ENCODE results near the gene MCF2L. TPM values are rescaled to one million over a fixed set of nuclear protein-coding genes. Genes with fewer than 3 reads are reported as not detected.

Gene MCF2L
- total RNA-seq, 1 donor from 2014 or later = 69.7 TPM

- no peak overlapping the region for H3K27ac ChIP-seq
- no peaks in the 10 kb centered on the region for H3K36me3 ChIP-seq
- H3K4me1 ChIP-seq = no peaks in the 10 kb centered on the region
- peak; percentile 58 for DNase-seq
- no peaks in the 10 kb centered on the region for H3K9me3 ChIP-seq
- no peaks in the 10 kb centered on the region for H3K27me3 ChIP-seq
- no peak overlapping the region for H3K4me3 ChIP-seq
- intact Hi-C loops (cut with DNase I) = no loop called here
- no peak for ATAC-seq
- TF ChIP-seq CTCF (IDR thresholded peaks at IDR 0.05) = no peak
Observed at GRCh38 chr13:113090806-113091205, 121.8 kb downstream of the MCF2L start.

DNA sequence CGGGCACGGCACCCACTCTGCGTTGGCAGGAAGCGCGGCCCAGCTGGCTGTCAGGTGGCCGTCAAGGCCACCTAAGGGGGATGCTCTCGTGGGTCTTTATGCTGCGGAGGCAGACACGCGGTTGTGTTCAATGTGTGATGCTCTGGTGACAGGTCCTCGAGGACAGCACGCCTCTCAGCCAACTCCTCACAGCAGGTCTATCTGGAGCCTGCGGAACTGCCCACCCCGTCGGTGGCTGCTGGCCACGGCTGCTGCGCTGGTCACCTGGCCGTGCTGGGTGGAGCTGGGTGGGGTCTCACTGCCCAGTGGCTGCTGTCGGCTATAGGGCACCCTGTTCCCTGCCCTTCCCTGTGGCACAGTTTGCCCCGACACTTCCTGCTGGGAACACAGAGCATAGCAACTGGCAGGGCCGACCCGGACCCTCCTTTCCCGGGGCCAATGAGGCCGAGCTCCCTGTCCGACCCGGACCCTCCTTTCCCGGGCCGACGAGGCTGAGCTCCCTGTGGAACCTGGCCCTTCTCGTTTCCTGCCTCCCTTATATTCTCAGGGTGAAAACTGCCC, 122.3 kb downstream of the MCF2L start:
- TF ChIP-seq CTCF (IDR thresholded peaks at IDR 0.05) = no peak
- ATAC-seq = no peak
- peak; percentile 40 for DNase-seq
- H3K4me1 ChIP-seq = no peaks in the 10 kb centered on the region
- no peak overlapping the region for H3K4me3 ChIP-seq
- H3K27ac ChIP-seq = no peak overlapping the region
- intact Hi-C loops (cut with DNase I) = no loop called here
- H3K36me3 ChIP-seq = no peaks in the 10 kb centered on the region
- H3K9me3 ChIP-seq = no peaks in the 10 kb centered on the region
- H3K27me3 ChIP-seq = no peaks in the 10 kb centered on the region

DNA sequence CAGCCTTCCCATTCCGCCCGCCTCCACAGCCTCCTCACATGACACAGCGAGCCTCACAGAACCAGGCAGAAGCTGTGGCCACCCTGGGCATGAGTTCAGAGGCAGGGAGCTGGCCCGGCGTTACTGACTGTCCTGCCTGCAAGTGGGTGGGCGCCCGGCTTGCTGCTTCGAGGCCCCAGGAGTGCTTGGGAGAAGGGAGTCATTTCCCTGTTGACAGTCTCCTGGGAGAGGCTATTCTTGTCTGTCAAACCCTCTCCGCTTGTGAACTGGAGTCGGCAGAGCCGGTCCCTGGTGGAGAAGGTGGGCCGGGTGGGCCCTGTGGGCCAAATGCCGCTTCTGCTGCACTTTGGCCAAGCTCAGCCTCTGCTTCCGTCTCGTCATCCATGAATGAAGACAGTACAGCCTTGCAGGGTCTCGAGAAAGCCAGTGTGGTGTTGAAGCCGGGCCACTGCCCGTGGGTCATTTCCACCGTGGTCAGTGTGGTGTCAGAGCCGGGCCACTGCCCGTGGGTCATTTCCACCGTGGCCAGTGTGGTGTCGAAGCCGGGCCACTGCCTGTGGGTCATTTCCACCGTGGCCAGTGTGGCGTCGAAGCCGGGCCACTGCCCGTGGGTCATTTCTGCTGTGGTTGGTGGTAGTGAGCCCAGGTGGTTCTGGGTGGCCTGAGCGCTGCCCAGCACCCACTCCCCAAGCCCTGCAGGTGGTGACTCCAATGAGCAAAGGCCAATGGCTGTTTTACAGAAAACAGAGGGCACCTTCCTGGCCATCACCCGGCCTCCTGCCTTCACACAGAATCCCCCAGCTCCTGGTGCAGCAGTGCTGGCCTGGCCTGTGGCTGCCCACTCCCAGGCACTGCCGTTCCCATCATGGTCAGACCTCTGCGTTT, 123.1 kb downstream of the MCF2L start:
- Histone ChIP-seq H3K9me3 (no peaks in the 10 kb centered on the region), H3K4me1 (no peaks in the 10 kb centered on the region), H3K27ac (no peak overlapping the region), H3K36me3 (no peaks in the 10 kb centered on the region), H3K4me3 (no peak overlapping the region), H3K27me3 (no peaks in the 10 kb centered on the region)
- no peak for ATAC-seq
- DNase-seq = peak; percentile 53
- intact Hi-C loops (cut with DNase I) = no loop called here
- no peak for TF ChIP-seq CTCF (IDR thresholded peaks at IDR 0.05)

GRCh38 chr13:113092776-113093579, 124.0 kb downstream of the MCF2L start:
- intact Hi-C loops (cut with DNase I) = no loop called here
- TF ChIP-seq CTCF (IDR thresholded peaks at IDR 0.05) = no peak
- no peak overlapping the region for H3K4me3 ChIP-seq
- H3K4me1 ChIP-seq = no peaks in the 10 kb centered on the region
- no peak for DNase-seq
- H3K36me3 ChIP-seq = no peaks in the 10 kb centered on the region
- no peaks in the 10 kb centered on the region for H3K27me3 ChIP-seq
- ATAC-seq = no peak
- H3K27ac ChIP-seq = no peak overlapping the region
- H3K9me3 ChIP-seq = no peaks in the 10 kb centered on the region

- no peak for TF ChIP-seq CTCF (IDR thresholded peaks at IDR 0.05)
- Histone ChIP-seq H3K27me3 (no peaks in the 10 kb centered on the region), H3K36me3 (no peaks in the 10 kb centered on the region), H3K27ac (no peak overlapping the region), H3K4me1 (no peaks in the 10 kb centered on the region), H3K4me3 (no peak overlapping the region), H3K9me3 (no peaks in the 10 kb centered on the region)
- DNase-seq (no peak), ATAC-seq (no peak)
- intact Hi-C loops (cut with DNase I) = no loop called here
Observed at GRCh38 chr13:113093580-113094409, 124.8 kb downstream of the MCF2L start.
